ENCODE data around the gene TBC1D5. TPM values are rescaled to one million over a fixed set of nuclear protein-coding genes. Genes with fewer than 3 reads are reported as not detected.

Gene TBC1D5
- polyA plus RNA-seq, 2 of the 4 experiments (the other 2 are of a cell fraction), result 36.7 to 72.2 TPM

DNA sequence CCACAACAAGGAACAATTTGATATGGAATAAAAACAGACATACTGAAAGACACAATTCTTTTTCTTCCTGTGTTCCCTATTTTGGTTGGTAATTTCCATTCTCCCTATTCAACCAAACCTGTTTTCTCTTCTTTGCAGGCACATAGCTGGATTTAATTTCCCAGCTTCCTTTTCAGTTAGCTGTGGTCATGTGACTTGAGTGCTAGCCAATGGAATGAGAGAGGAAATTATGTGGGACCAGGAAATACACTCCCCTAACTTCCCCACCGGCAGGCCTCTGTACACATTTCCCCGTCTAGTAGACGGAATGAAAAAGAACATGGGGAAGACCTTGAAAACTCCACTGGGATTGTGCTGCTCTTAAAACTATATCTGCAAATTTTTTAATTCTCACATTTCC, 351.6 kb downstream of the TBC1D5 start:
- Histone ChIP-seq H3K4me1 (peaks cover 5% of the 10 kb centered on the region; the same call in 2 of the 3 replicates), H3K4me3 (no peak overlapping the region), H3K27ac (no peak overlapping the region), H3K4me2 (no peak overlapping the region), H3K9me3 (0 out of 3 replicates have a peak, but pooled peaks cover 2% of the 10 kb centered on the region)
- CTCF ChIA-PET, result no interaction called here
- WGBS (ENCODE audit: missing lambda C conversion rate), result 96% methylated on average over 3 of the region's 3 CpGs
- POLR2A ChIA-PET, result no interaction called here
- TF ChIP-seq SMC3 (IDR thresholded peaks at IDR 0.05) (no peak), FOXS1 (CRISPR knock-in tag; IDR thresholded peaks at IDR 0.05) (no peak), JUNB (IDR thresholded peaks at IDR 0.05) (no peak)
- TF ChIP-seq, protein P1, sequence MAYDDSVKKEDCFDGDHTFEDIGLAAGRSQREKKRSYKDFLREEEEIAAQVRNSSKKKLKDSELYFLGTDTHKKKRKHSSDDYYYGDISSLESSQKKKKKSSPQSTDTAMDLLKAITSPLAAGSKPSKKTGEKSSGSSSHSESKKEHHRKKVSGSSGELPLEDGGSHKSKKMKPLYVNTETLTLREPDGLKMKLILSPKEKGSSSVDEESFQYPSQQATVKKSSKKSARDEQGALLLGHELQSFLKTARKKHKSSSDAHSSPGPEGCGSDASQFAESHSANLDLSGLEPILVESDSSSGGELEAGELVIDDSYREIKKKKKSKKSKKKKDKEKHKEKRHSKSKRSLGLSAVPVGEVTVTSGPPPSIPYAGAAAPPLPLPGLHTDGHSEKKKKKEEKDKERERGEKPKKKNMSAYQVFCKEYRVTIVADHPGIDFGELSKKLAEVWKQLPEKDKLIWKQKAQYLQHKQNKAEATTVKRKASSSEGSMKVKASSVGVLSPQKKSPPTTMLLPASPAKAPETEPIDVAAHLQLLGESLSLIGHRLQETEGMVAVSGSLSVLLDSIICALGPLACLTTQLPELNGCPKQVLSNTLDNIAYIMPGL (CRISPR knock-in tag; IDR thresholded peaks at IDR 0.05; ENCODE audit: borderline replicate concordance), result no peak
- TF ChIP-seq, protein P2, sequence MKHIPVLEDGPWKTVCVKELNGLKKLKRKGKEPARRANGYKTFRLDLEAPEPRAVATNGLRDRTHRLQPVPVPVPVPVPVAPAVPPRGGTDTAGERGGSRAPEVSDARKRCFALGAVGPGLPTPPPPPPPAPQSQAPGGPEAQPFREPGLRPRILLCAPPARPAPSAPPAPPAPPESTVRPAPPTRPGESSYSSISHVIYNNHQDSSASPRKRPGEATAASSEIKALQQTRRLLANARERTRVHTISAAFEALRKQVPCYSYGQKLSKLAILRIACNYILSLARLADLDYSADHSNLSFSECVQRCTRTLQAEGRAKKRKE (CRISPR knock-in tag; IDR thresholded peaks at IDR 0.05; ENCODE audit: low read depth), result no peak
- no peak for FAIRE-seq
- ATAC-seq, result no peak
- no peak for DNase-seq (ENCODE audit: low read depth in 1 of 2, low spot score in 1 of 2)

DNA sequence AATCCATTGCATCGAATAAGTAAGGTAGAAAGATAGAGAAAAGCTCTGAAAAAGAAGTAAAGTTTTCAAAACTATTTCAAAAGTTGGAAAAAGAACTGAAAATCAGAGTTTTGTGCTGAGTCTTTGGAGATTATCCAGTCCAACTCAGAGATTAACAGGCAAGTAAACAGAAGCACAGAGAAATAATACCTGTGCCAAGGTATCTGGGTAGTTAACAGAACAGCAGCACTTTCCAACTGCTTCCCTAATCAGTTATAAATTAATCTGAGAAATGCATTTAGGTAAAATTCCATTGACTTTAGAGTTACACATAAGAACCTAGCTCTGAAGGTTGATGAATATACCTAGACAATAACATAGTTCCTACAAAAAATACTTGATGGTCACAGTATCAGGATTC, 355.3 kb downstream of the TBC1D5 start:
- no peaks in the 10 kb centered on the region for H3K9me3 ChIP-seq
- no peak for ATAC-seq
- no peak overlapping the region for H3K4me3 ChIP-seq
- no peak for FAIRE-seq
- ChIA-PET CTCF (no interaction called here), POLR2A (no interaction called here)
- H3K4me1 ChIP-seq, result peaks cover 27% of the 10 kb centered on the region
- no peak overlapping the region for H3K4me2 ChIP-seq
- 91% methylated on average over 1 of the region's 1 CpG for WGBS (ENCODE audit: missing lambda C conversion rate)
- TF ChIP-seq EHF (CRISPR knock-in tag; IDR thresholded peaks at IDR 0.05) (no peak), JUNB (IDR thresholded peaks at IDR 0.05) (no peak), CHD4 (IDR thresholded peaks at IDR 0.05; ENCODE audit: borderline replicate concordance) (no peak), RAD21 (conservative IDR thresholded peaks at IDR 0.05 in 1 of 2, IDR thresholded peaks at IDR 0.05 in 1 of 2) (no peak)
- TF ChIP-seq, protein P3, sequence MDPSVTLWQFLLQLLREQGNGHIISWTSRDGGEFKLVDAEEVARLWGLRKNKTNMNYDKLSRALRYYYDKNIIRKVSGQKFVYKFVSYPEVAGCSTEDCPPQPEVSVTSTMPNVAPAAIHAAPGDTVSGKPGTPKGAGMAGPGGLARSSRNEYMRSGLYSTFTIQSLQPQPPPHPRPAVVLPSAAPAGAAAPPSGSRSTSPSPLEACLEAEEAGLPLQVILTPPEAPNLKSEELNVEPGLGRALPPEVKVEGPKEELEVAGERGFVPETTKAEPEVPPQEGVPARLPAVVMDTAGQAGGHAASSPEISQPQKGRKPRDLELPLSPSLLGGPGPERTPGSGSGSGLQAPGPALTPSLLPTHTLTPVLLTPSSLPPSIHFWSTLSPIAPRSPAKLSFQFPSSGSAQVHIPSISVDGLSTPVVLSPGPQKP (IDR thresholded peaks at IDR 0.05; ENCODE audit: low read depth, low read length), result no peak
- DNase-seq (ENCODE audit: low read depth in 1 of 2, low spot score in 1 of 2), result no peak
- H3K27ac ChIP-seq, result no peak overlapping the region

DNA sequence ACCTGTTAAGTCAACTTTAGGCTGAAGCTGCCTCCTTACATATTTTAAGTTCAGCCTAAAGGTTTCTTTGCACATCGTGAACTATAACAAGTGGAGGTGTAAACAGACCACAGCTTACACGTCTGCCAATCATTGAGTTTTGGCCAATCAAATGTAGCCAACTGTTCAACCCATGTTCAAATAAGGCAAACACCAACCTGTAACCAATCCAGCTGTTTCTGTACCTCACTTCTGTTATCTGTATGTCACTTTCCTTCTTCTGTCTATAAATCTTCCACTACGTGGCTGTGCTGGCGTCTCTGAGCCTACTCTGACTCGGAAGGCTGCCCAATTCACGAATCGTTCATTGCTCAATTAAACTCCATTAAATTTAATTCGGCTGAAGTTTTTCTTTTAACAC, 356.0 kb downstream of the TBC1D5 start:
- Histone ChIP-seq H3K4me3 (no peak overlapping the region), H3K4me1 (peaks cover 27% of the 10 kb centered on the region), H3K9me3 (no peaks in the 10 kb centered on the region), H3K4me2 (no peak overlapping the region), H3K27ac (no peak overlapping the region)
- ChIA-PET POLR2A (no interaction called here), CTCF (no interaction called here)
- FAIRE-seq, result no peak
- no peak for DNase-seq (ENCODE audit: low read depth in 1 of 2, low spot score in 1 of 2)
- 92% methylated on average over 8 of the region's 8 CpGs for WGBS (ENCODE audit: missing lambda C conversion rate)
- no peak for ATAC-seq
- TF ChIP-seq RNF2 (IDR thresholded peaks at IDR 0.05; ENCODE audit: borderline replicate concordance, low read depth) (no peak), BHLHE40 (IDR thresholded peaks at IDR 0.05; ENCODE audit: low read depth, low read length) (no peak), HOXB5 (CRISPR knock-in tag; IDR thresholded peaks at IDR 0.05) (no peak), POLR2AphosphoS2 (conservative IDR thresholded peaks at IDR 0.05; ENCODE audit: low read length) (no peak), FOSB (CRISPR knock-in tag; IDR thresholded peaks at IDR 0.05) (no peak), PHF8 (IDR thresholded peaks at IDR 0.05; ENCODE audit: borderline replicate concordance, low read depth) (no peak), NR3C1 (IDR thresholded peaks at IDR 0.05) (no peak), SREBF2 (IDR thresholded peaks at IDR 0.05) (no peak), EP300 (IDR thresholded peaks at IDR 0.05) (no peak), RFX5 (IDR thresholded peaks at IDR 0.05) (no peak), MAFK (IDR thresholded peaks at IDR 0.05; ENCODE audit: partially characterized antibody) (no peak)
- TF ChIP-seq, protein P2 (CRISPR knock-in tag; IDR thresholded peaks at IDR 0.05; ENCODE audit: low read depth), result no peak
- TF ChIP-seq, protein P3 (IDR thresholded peaks at IDR 0.05; ENCODE audit: low read depth, low read length), result no peak
- TF ChIP-seq, protein P4, sequence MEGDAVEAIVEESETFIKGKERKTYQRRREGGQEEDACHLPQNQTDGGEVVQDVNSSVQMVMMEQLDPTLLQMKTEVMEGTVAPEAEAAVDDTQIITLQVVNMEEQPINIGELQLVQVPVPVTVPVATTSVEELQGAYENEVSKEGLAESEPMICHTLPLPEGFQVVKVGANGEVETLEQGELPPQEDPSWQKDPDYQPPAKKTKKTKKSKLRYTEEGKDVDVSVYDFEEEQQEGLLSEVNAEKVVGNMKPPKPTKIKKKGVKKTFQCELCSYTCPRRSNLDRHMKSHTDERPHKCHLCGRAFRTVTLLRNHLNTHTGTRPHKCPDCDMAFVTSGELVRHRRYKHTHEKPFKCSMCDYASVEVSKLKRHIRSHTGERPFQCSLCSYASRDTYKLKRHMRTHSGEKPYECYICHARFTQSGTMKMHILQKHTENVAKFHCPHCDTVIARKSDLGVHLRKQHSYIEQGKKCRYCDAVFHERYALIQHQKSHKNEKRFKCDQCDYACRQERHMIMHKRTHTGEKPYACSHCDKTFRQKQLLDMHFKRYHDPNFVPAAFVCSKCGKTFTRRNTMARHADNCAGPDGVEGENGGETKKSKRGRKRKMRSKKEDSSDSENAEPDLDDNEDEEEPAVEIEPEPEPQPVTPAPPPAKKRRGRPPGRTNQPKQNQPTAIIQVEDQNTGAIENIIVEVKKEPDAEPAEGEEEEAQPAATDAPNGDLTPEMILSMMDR (IDR thresholded peaks at IDR 0.05), result no peak
- TF ChIP-seq, protein P5, sequence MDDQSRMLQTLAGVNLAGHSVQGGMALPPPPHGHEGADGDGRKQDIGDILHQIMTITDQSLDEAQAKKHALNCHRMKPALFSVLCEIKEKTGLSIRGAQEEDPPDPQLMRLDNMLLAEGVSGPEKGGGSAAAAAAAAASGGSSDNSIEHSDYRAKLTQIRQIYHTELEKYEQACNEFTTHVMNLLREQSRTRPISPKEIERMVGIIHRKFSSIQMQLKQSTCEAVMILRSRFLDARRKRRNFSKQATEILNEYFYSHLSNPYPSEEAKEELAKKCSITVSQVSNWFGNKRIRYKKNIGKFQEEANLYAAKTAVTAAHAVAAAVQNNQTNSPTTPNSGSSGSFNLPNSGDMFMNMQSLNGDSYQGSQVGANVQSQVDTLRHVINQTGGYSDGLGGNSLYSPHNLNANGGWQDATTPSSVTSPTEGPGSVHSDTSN (IDR thresholded peaks at IDR 0.05), result no peak
- TF ChIP-seq, protein P1 (CRISPR knock-in tag; IDR thresholded peaks at IDR 0.05; ENCODE audit: borderline replicate concordance), result no peak

Measured in A549 (cell line).